Measurements from ENCODE around the gene DRD2. TPM values are rescaled to one million over a fixed set of nuclear protein-coding genes. Genes with fewer than 3 reads are reported as not detected.

DRD2 gene
- total RNA-seq, 4 donors from 2014 or later, result 0.39 to 4.5 (median 1.3) TPM; not detected in 1

GRCh38 chr11:113460469-113460868, 14.7 kb downstream of the DRD2 start:
- no peak for DNase-seq (ENCODE audit: low spot score in 2 of 2)
- 58 to 72% methylated on average over 3 of the region's 3 CpGs for WGBS, 2 donors

GRCh38 chr11:113458189-113458588, 17.0 kb downstream of the DRD2 start:
- no peak for DNase-seq (ENCODE audit: low spot score in 2 of 2)
- Histone ChIP-seq H3K9me3 (no peaks in the 10 kb centered on the region), H3K4me3 (no peak overlapping the region), H3K36me3 (no peaks in the 10 kb centered on the region), H3K4me1 (no peaks in the 10 kb centered on the region), H3K27me3 (peaks cover 0 to 3% of the 10 kb centered on the region in 2 donors), H3K27ac (no peak overlapping the region)
- WGBS, 2 donors, result 76 to 90% methylated on average over 1 of the region's 1 CpG
- TF ChIP-seq EP300 (IDR thresholded peaks at IDR 0.05), result no peak
- no peak for TF ChIP-seq CTCF (IDR thresholded peaks at IDR 0.05)
- TF ChIP-seq POLR2A (IDR thresholded peaks at IDR 0.05), result no peak

More at GRCh38 chr11:113460469-113460868, 14.7 kb downstream of the DRD2 start:
- Histone ChIP-seq H3K4me1 (no peaks in the 10 kb centered on the region), H3K36me3 (no peaks in the 10 kb centered on the region), H3K4me3 (no peak overlapping the region), H3K9me3 (no peaks in the 10 kb centered on the region), H3K27ac (no peak overlapping the region), H3K27me3 (peaks cover 0 to 3% of the 10 kb centered on the region in 2 donors)
- TF ChIP-seq CTCF (IDR thresholded peaks at IDR 0.05) (no peak), EP300 (IDR thresholded peaks at IDR 0.05) (no peak)

- 45 to 46% methylated on average over 2 of the region's 2 CpGs for WGBS, 2 donors
- Histone ChIP-seq H3K4me1 (no peaks in the 10 kb centered on the region), H3K9me3 (no peaks in the 10 kb centered on the region), H3K36me3 (no peaks in the 10 kb centered on the region), H3K27me3 (peaks cover 0 to 3% of the 10 kb centered on the region in 2 donors), H3K4me3 (no peak overlapping the region), H3K27ac (no peak overlapping the region)
- TF ChIP-seq POLR2A (IDR thresholded peaks at IDR 0.05), result no peak
- TF ChIP-seq EP300 (IDR thresholded peaks at IDR 0.05), result no peak
- no peak for TF ChIP-seq CTCF (IDR thresholded peaks at IDR 0.05)
- DNase-seq (ENCODE audit: low spot score in 2 of 2), result no peak
Observed at GRCh38 chr11:113457784-113458183, 17.4 kb downstream of the DRD2 start.

- H3K27ac ChIP-seq, result no peak overlapping the region
- DNase-seq (ENCODE audit: low spot score in 2 of 2), result no peak
- H3K27me3 ChIP-seq, result peaks cover 0 to 3% of the 10 kb centered on the region in 2 donors
- WGBS, 2 donors, result 50 to 55% methylated on average over 2 of the region's 2 CpGs
- H3K4me1 ChIP-seq, result no peaks in the 10 kb centered on the region
- no peaks in the 10 kb centered on the region for H3K36me3 ChIP-seq
- no peak for TF ChIP-seq POLR2A (IDR thresholded peaks at IDR 0.05)
- no peak for TF ChIP-seq CTCF (IDR thresholded peaks at IDR 0.05)
- TF ChIP-seq EP300 (IDR thresholded peaks at IDR 0.05), result no peak
- H3K4me3 ChIP-seq, result no peak overlapping the region
- no peaks in the 10 kb centered on the region for H3K9me3 ChIP-seq
Observed at GRCh38 chr11:113454455-113454854, 20.7 kb downstream of the DRD2 start.

- H3K4me1 ChIP-seq, result no peaks in the 10 kb centered on the region
- WGBS, 2 donors, result 63 to 67% methylated on average over 6 of the region's 6 CpGs
- H3K9me3 ChIP-seq, result no peaks in the 10 kb centered on the region
- peaks cover 0 to 7% of the 10 kb centered on the region in 2 donors for H3K27me3 ChIP-seq
- H3K36me3 ChIP-seq, result no peaks in the 10 kb centered on the region
- H3K27ac ChIP-seq, result no peak overlapping the region
- DNase-seq (ENCODE audit: low spot score in 2 of 2), result no peak
- no peak overlapping the region for H3K4me3 ChIP-seq
- no peak for TF ChIP-seq EP300 (IDR thresholded peaks at IDR 0.05)
- no peak for TF ChIP-seq CTCF (IDR thresholded peaks at IDR 0.05)
- TF ChIP-seq POLR2A (IDR thresholded peaks at IDR 0.05), result no peak
Observed at GRCh38 chr11:113449743-113450142, 25.5 kb downstream of the DRD2 start.
